Thymus (tissue), 11 donors: Measurements from ENCODE around the gene FAM78A. TPM values are rescaled to one million over a fixed set of nuclear protein-coding genes. Genes with fewer than 3 reads are reported as not detected.
A peak's percentile ranks its signal among the peaks of the same experiment; 100 is the strongest.
"Not testable (repeated sequence)": the region's sequence is repeated elsewhere in the genome, so short reads cannot be mapped to it uniquely, and the experiment has no call there.

Experiments used
- DNase-seq, 9 donors: peaks; one replicate each; pipeline ENCODE4 v3.0.0-alpha.2; 2013; ENCODE audit warnings: low spot score in 9 of 9, low read depth in 6 of 9, missing footprints in 1 of 9
- H3K27ac ChIP-seq, 2 donors: one replicate each; pipeline ENCODE4 v1.5.1; 2013; ENCODE audit warnings: control low read depth in 1 of 2, low read depth in 1 of 2, low read length in 1 of 2, mild to moderate bottlenecking in 1 of 2, moderate library complexity in 1 of 2
- H3K27me3 ChIP-seq, 2 donors: one replicate each; pipeline ENCODE4 v1.5.1; 2013; ENCODE audit warnings: low read length in 1 of 2; ENCODE audit not compliant: control insufficient read depth in 2 of 2, insufficient read depth in 1 of 2
- H3K36me3 ChIP-seq, 2 donors: one replicate each; pipeline ENCODE4 v1.5.1; 2013; ENCODE audit warnings: low read length in 1 of 2, mild to moderate bottlenecking in 1 of 2, moderate library complexity in 1 of 2; ENCODE audit not compliant: control insufficient read depth in 2 of 2, insufficient read depth in 2 of 2
- H3K4me1 ChIP-seq, 2 donors: one replicate each; pipeline ENCODE4 v1.5.1; 2013; ENCODE audit warnings: low read length in 2 of 2; ENCODE audit not compliant: control insufficient read depth in 2 of 2, insufficient read depth in 2 of 2
- H3K4me3 ChIP-seq, 2 donors: one replicate each; pipeline ENCODE4 v1.5.1; 2013; ENCODE audit warnings: low read length in 2 of 2, control low read depth in 1 of 2, mild to moderate bottlenecking in 1 of 2
- H3K9me3 ChIP-seq, 2 donors: one replicate each; pipeline ENCODE4 v1.5.1; 2013; ENCODE audit warnings: low read length in 1 of 2, mild to moderate bottlenecking in 1 of 2; ENCODE audit not compliant: control insufficient read depth in 2 of 2, insufficient read depth in 1 of 2
- WGBS: extraction: QIAGEN DNeasy Blood & Tissue Kit; methylation state at CpG from one replicate; pipeline ENCODE4 v1.1.7; 2013; 5-methylcytosine and 5-hydroxymethylcytosine counted together
- polyA plus RNA-seq: library from polyadenylated mRNA; stranded (reverse); fragments of 200-250 nt; gene quantifications from one replicate; pipeline ENCODE4 v1.2.3, GENCODE V29; 2013
- total RNA-seq: library from RNA; stranded (reverse); fragments of 120-200 nt; gene quantifications from one replicate; pipeline ENCODE4 v1.2.4, GENCODE V29; 2013
- donor health status: healthy.

The FAM78A gene
- total and polyA plus RNA-seq, 2 donors: 19.6 to 28.2 TPM

DNA sequence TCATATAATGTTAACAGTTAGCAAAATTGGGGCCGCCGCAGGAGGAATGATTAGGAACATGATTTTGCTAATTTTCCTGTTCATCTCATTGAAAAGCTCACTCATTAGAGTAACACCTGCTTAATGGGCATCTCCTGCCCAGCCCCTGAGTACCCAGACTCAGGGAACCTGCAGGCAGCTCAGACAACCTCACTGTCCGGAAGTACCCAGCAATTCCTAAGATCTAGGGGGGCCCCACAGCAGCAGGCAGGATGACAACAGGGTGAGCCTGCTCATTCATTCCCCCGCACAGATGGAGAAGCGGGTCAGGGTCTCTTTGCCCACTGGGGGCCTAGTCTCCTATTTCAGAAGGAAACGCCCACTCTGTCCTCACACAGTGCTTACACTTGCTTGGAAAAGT, 12.6 kb downstream of the FAM78A start:
- Histone ChIP-seq H3K27ac (no peak overlapping the region), H3K27me3 (no peaks in the 10 kb centered on the region), H3K36me3 (peaks cover 62 to 71% of the 10 kb centered on the region in 2 donors), H3K4me1 (peaks cover 18 to 36% of the 10 kb centered on the region in 2 donors), H3K9me3 (no peaks in the 10 kb centered on the region), H3K4me3 (no peak overlapping the region)
- DNase-seq: no peak
- 98% methylated on average over 6 of the region's 6 CpGs for WGBS

DNA sequence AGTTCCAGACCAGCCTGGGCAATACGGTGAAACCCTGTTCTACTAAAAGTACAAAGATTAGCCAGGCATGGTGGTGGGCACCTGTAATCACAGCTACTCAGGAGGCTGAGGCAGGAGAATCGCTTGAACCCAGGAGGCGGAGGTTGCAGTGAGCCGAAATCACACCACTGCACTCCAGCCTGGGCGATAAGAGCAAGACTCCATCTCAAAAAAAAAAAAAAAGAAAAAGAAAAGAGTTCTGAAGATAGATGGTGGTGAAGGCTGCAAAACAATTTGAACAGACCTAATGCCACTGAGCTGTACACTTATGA, 13.3 kb downstream of the FAM78A start:
- not testable (repeated sequence) for DNase-seq, H3K4me3 ChIP-seq, H3K27ac ChIP-seq, H3K27me3 ChIP-seq, H3K9me3 ChIP-seq
- Histone ChIP-seq H3K4me1 (peaks cover 16 to 36% of the 10 kb centered on the region in 2 donors), H3K36me3 (peaks cover 68 to 74% of the 10 kb centered on the region in 2 donors)
- WGBS: 84% methylated on average over 5 of the region's 5 CpGs

DNA sequence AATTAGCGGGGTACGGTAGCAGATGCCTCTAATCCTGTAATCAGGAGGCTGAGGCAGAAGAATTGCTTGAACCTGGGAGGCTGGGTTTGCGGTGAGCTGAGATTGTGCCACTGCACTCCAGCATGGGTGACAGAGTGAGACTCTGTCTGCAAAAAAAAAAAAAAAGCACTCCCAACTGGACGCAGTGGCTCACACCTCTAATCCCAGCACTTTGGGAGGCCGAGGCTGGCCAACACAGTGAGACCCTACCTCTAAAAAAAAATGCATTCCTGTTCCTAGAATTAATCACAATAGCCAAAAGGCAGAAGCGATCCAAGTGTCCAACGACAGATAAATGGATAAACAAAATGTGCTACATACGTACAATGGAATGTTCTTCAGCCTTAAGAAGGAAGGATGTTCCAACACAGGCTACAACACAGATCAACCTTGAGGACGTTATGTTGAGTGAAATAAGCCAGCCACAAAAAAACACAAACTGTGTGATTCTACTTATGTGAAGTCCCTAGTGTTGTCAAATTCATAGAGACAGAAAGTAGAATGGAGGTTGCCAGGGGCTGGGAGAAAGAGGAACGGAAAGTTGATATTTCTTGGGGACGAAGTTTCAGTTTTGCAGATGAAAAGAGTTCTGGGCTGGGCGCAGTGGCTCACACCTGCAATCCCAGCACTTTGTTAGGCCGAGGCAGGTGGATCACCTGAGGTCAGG, 13.8 kb downstream of the FAM78A start:
- Histone ChIP-seq H3K36me3 (peaks cover 68 to 74% of the 10 kb centered on the region in 2 donors), H3K27ac (no peak overlapping the region), H3K27me3 (no peaks in the 10 kb centered on the region), H3K4me1 (peaks cover 18 to 36% of the 10 kb centered on the region in 2 donors), H3K4me3 (no peak overlapping the region), H3K9me3 (no peaks in the 10 kb centered on the region)
- DNase-seq: no peak
- WGBS: 87% methylated on average over 13 of the region's 13 CpGs

DNA sequence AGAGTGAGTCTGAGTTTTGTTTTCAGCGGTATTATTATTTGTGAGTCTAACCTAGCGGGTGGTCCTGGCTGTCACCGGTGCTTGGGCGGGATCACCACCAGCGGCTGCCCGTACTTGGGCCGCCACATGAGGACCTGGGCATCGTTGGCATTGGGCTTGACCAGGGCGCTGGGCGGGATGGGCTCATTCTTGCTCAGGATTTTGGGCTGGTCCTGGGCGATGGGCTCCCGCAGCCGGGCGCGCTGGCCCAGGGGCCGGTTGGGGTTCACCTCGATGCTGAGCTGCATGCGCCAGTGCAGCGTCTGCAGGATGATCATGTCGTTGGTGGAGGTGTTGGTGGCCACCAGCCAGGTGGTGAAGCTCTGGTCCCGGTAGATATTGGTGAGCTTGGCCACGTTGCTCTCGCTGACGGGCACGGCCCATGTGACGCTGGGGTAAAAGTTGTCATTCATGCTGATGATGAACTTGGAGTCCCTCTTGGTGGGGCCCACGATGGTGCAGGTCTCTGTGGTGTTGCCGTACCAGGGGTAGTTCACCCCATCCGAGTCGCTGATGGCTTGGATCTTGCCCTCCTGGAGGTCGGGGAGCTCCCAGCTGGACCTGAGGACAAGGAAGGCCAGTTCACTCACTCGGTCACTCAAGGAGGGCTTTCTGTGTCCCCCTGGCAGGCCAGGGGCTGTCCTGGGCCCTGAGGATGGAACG, 15.4 kb downstream of the FAM78A start:
- Histone ChIP-seq H3K27me3 (no peaks in the 10 kb centered on the region), H3K4me3 (no peak overlapping the region), H3K36me3 (peaks cover 61 to 64% of the 10 kb centered on the region in 2 donors), H3K9me3 (no peaks in the 10 kb centered on the region), H3K27ac (no peak overlapping the region), H3K4me1 (peaks cover 15 to 37% of the 10 kb centered on the region in 2 donors)
- WGBS: 98% methylated on average over 33 of the region's 33 CpGs
- no peak for DNase-seq

DNA sequence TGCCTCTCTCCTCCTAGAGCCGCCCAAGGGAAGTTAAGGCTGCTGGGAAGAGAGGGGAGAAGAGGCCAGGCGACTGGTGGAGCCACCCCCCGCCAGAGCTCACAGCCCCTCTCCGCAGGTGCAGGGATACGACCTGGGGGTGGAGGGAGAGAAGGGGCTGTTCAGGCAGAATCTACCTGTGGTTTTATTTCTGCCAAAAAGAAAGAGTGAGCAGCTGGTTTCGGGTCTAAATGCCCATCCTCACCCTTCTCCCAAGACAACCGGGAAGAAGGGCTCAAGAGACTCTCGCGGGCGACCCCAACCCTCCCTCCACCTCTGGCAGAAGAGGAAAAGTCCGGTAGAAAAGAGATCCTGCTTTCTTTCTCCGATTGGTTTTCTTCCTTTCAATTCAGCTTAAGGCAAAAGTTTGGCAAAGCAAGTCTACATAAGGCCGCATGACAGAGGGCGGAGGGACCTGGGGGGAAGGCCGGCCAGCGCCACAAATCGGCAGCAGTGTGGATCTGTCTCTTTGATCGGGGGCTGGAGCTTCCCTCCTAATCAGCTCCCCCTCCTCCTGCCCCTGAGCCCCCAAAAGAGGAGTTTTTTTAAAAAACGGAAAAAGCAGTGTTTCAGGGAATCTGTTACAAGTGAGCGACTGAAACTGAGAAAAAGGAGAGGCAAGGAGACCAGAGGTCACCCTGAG, 16.3 kb downstream of the FAM78A start:
- no peaks in the 10 kb centered on the region for H3K27me3 ChIP-seq
- WGBS: 95% methylated on average over 20 of the region's 20 CpGs
- no peak overlapping the region for H3K4me3 ChIP-seq
- peaks cover 57 to 59% of the 10 kb centered on the region in 2 donors for H3K36me3 ChIP-seq
- no peaks in the 10 kb centered on the region for H3K9me3 ChIP-seq
- no peak overlapping the region for H3K27ac ChIP-seq
- H3K4me1 ChIP-seq: peaks cover 18 to 41% of the 10 kb centered on the region in 2 donors
- DNase-seq: no peak

DNA sequence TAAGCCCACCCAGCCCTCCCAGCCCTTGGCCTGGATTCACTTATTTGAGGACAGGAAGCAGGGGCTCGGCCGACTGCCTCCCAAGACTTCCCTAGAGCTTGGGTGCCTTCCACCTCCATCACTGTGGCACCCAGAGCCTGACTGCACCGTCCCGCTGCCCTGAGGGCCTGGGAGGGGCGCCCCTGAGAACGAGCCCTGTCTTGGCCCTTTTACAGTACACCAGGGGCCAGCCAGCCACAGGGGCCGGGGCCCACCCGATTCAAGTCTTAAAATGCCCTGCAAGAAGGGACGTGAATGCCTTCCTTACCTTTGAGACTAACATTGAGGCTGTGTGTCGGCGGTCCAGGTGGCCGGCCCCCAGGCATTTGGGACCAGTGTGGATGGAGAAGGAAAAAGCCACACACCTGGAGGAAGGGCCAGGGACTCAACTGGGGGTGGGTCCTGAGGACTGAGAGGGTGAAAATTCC, 16.8 kb downstream of the FAM78A start:
- DNase-seq: no peak
- Histone ChIP-seq H3K4me3 (no peak overlapping the region), H3K9me3 (no peaks in the 10 kb centered on the region), H3K36me3 (peaks cover 54 to 58% of the 10 kb centered on the region in 2 donors), H3K27ac (no peak overlapping the region), H3K4me1 (peaks cover 22 to 47% of the 10 kb centered on the region in 2 donors), H3K27me3 (no peaks in the 10 kb centered on the region)
- WGBS: 97% methylated on average over 12 of the region's 12 CpGs

DNA sequence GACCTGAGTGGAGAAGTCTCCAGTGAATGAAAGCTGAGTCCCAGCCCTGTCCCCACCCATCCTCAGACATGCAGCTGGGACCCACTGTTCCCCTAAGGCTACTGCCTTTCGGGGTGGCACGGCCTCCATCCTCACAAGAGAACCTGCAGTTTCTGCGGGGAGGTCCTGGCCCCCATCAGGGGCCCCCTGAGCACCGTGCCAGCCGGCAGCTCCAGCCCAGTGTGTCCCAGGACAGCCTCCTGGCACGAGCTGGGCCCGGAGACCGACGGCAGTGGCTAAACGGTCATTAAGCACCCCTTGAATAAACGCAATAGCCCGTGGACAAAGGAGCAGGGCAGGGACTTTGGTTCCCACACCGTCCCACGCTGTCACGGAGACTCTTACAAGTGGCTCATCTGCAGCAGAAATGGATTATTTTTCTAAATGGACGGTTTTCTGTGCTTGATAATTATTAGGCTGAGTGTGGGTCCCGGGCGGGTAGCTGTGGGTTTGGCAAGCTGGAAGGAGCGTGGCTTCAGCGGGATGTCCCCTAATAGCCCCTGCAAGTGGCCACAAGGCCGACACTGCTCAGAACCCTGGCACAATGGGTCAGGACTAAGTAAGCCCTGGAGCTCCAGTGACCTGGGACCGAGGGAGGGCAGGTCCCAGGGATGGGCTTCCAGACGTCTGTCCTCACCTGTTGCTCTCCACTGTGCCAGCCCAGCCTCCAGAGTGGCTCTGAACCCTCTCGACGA, 17.4 kb downstream of the FAM78A start:
- peaks cover 48 to 52% of the 10 kb centered on the region in 2 donors for H3K36me3 ChIP-seq
- peaks cover 21 to 50% of the 10 kb centered on the region in 2 donors for H3K4me1 ChIP-seq
- no peak overlapping the region for H3K4me3 ChIP-seq
- H3K27me3 ChIP-seq: no peaks in the 10 kb centered on the region
- DNase-seq: no peak
- no peaks in the 10 kb centered on the region for H3K9me3 ChIP-seq
- 95% methylated on average over 25 of the region's 25 CpGs for WGBS
- peak overlapping the region in 1 of 2 donors; percentile 3 for H3K27ac ChIP-seq

DNA sequence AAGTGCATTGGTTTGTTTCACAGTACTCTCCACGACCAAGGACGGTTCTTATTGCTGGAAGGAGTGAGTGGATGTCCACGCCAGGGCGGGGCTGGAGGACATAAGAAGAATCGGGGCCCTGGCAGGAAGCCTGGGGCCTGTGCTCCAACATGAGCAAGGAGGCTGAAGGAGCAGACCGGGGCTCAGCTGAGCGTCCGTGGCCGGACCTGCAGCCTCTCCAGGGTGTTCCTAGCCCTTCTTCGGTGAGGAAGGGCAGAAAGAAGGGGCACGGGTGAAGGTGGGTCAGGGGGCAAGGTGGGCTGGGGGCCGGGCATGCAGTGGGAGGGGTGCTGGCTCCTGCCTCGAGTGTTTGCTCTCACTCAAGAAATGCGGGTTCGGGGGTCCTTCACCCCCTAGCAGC, 18.1 kb downstream of the FAM78A start:
- H3K4me3 ChIP-seq: no peak overlapping the region
- peak overlapping the region; percentile 55 to 99 for H3K27ac ChIP-seq
- no peaks in the 10 kb centered on the region for H3K9me3 ChIP-seq
- H3K4me1 ChIP-seq: peaks cover 22 to 57% of the 10 kb centered on the region in 2 donors
- H3K27me3 ChIP-seq: no peaks in the 10 kb centered on the region
- 95% methylated on average over 15 of the region's 15 CpGs for WGBS
- DNase-seq: no peak
- peaks cover 44 to 47% of the 10 kb centered on the region in 2 donors for H3K36me3 ChIP-seq
